Activated naive CD8-positive, alpha-beta T cell treated with anti-CD3 and anti-CD28 coated beads for 36 hours (primary cell): ENCODE data around the gene SLC31A1. TPM values are rescaled to one million over a fixed set of nuclear protein-coding genes. Genes with fewer than 3 reads are reported as not detected.
"Not testable (repeated sequence)": the region's sequence is repeated elsewhere in the genome, so short reads cannot be mapped to it uniquely, and the experiment has no call there.

ENCODE experiments used
- DNase-seq: peaks from one replicate; pipeline ENCODE4 v3.0.0; 2021
- H3K27ac Mint-ChIP-seq: one replicate; pipeline ENCODE4 v1.8.0; 2022; ENCODE audit warnings: mild to moderate bottlenecking, moderate library complexity, mixed read lengths
- H3K27me3 Mint-ChIP-seq: one replicate; pipeline ENCODE4 v1.8.0; 2022; ENCODE audit warnings: mild to moderate bottlenecking, mixed read lengths
- H3K36me3 Mint-ChIP-seq: one replicate; pipeline ENCODE4 v1.8.0; 2021; ENCODE audit warnings: mild to moderate bottlenecking, mixed read lengths
- H3K4me1 Mint-ChIP-seq: one replicate; pipeline ENCODE4 v1.8.0; 2021; ENCODE audit warnings: mixed read lengths
- H3K4me3 Mint-ChIP-seq: one replicate; pipeline ENCODE4 v1.8.0; 2022; ENCODE audit warnings: mild to moderate bottlenecking, moderate library complexity, mixed read lengths
- H3K9me3 Mint-ChIP-seq: one replicate; pipeline ENCODE4 v1.8.0; 2022; ENCODE audit warnings: mixed read lengths
- total RNA-seq, 2 experiments: library from RNA; stranded (reverse); gene quantifications; one replicate each; pipeline ENCODE4 v1.2.3, GENCODE V29; 2021

SLC31A1 gene
- total RNA-seq, 2 experiments from 2014 or later, result 16.7 to 16.8 TPM

- peaks cover 12% of the 10 kb centered on the region for H3K4me1 Mint-ChIP-seq
- no peaks in the 10 kb centered on the region for H3K9me3 Mint-ChIP-seq
- H3K27me3 Mint-ChIP-seq, result no peaks in the 10 kb centered on the region
- H3K4me3 Mint-ChIP-seq, result no peak overlapping the region
- DNase-seq, result no peak
- peak overlapping the region; percentile 18 for H3K27ac Mint-ChIP-seq
- peaks cover 12% of the 10 kb centered on the region for H3K36me3 Mint-ChIP-seq
Measured at GRCh38 chr9:113267911-113268566, 46.7 kb downstream of the SLC31A1 start.

GRCh38 chr9:113269355-113269754 is 48.0 kb downstream of the SLC31A1 start:
- peaks cover 12% of the 10 kb centered on the region for H3K36me3 Mint-ChIP-seq
- peaks cover 18% of the 10 kb centered on the region for H3K4me1 Mint-ChIP-seq
- H3K27me3 Mint-ChIP-seq, result no peaks in the 10 kb centered on the region
- no peaks in the 10 kb centered on the region for H3K9me3 Mint-ChIP-seq
- DNase-seq, result no peak
- no peak overlapping the region for H3K4me3 Mint-ChIP-seq
- H3K27ac Mint-ChIP-seq, result peak overlapping the region; percentile 49

GRCh38 chr9:113269871-113270270 is 48.5 kb downstream of the SLC31A1 start:
- peaks cover 18% of the 10 kb centered on the region for H3K4me1 Mint-ChIP-seq
- H3K4me3 Mint-ChIP-seq, result no peak overlapping the region
- H3K9me3 Mint-ChIP-seq, result no peaks in the 10 kb centered on the region
- DNase-seq, result no peak
- H3K36me3 Mint-ChIP-seq, result peaks cover 11% of the 10 kb centered on the region
- peak overlapping the region; percentile 49 for H3K27ac Mint-ChIP-seq
- no peaks in the 10 kb centered on the region for H3K27me3 Mint-ChIP-seq

- H3K4me3 Mint-ChIP-seq, result no peak overlapping the region
- H3K4me1 Mint-ChIP-seq, result peaks cover 24% of the 10 kb centered on the region
- H3K36me3 Mint-ChIP-seq, result peaks cover 13% of the 10 kb centered on the region
Measured at GRCh38 chr9:113274474-113275156, 53.3 kb downstream of the SLC31A1 start.

GRCh38 chr9:113275157-113276131 is 54.1 kb downstream of the SLC31A1 start, which contains the start of the genes CDC26 and PRPF4:
Gene CDC26 (minus strand): TSS chr9:113275572. CDS start chr9:113272507, 3,065 bp downstream.
Gene PRPF4 (plus strand): TSS chr9:113275658. CDS start chr9:113275744, 86 bp downstream.
- H3K4me3 Mint-ChIP-seq, result no peak within 1 kb of the TSS
- H3K36me3 Mint-ChIP-seq, result peaks cover 18% of the 10 kb centered on the region
- no peaks in the 10 kb centered on the region for H3K9me3 Mint-ChIP-seq
- H3K27ac Mint-ChIP-seq, result no peak within 1 kb of the TSS
- DNase-seq, result peak; percentile 97
- peaks cover 26% of the 10 kb centered on the region for H3K4me1 Mint-ChIP-seq
- H3K27me3 Mint-ChIP-seq, result no peaks in the 10 kb centered on the region

More at GRCh38 chr9:113274474-113275156, 53.3 kb downstream of the SLC31A1 start:
- Mint-ChIP-seq H3K27ac (no peak overlapping the region), H3K9me3 (no peaks in the 10 kb centered on the region), H3K27me3 (no peaks in the 10 kb centered on the region)
- DNase-seq, result no peak

- no peak overlapping the region for H3K27ac Mint-ChIP-seq
- H3K4me1 Mint-ChIP-seq, result peaks cover 30% of the 10 kb centered on the region
- H3K4me3 Mint-ChIP-seq, result no peak overlapping the region
- no peaks in the 10 kb centered on the region for H3K27me3 Mint-ChIP-seq
- H3K9me3 Mint-ChIP-seq, result no peaks in the 10 kb centered on the region
- H3K36me3 Mint-ChIP-seq, result peaks cover 38% of the 10 kb centered on the region
- no peak for DNase-seq
Measured at GRCh38 chr9:113278840-113279239, 57.5 kb downstream of the SLC31A1 start.

- H3K27me3 Mint-ChIP-seq, result no peaks in the 10 kb centered on the region
- no peak for DNase-seq
- peaks cover 45% of the 10 kb centered on the region for H3K36me3 Mint-ChIP-seq
- no peaks in the 10 kb centered on the region for H3K9me3 Mint-ChIP-seq
- peak overlapping the region; percentile 54 for H3K27ac Mint-ChIP-seq
- H3K4me1 Mint-ChIP-seq, result peaks cover 25% of the 10 kb centered on the region
- no peak overlapping the region for H3K4me3 Mint-ChIP-seq
Measured at GRCh38 chr9:113281356-113281755, 60.0 kb downstream of the SLC31A1 start.

- H3K4me3 Mint-ChIP-seq, result no peak overlapping the region
- H3K9me3 Mint-ChIP-seq, result no peaks in the 10 kb centered on the region
- H3K36me3 Mint-ChIP-seq, result peaks cover 24% of the 10 kb centered on the region
- DNase-seq, result no peak
- H3K4me1 Mint-ChIP-seq, result no peaks in the 10 kb centered on the region
- no peak overlapping the region for H3K27ac Mint-ChIP-seq
- no peaks in the 10 kb centered on the region for H3K27me3 Mint-ChIP-seq
Measured at GRCh38 chr9:113289091-113289490, 67.7 kb downstream of the SLC31A1 start.

- no peaks in the 10 kb centered on the region for H3K27me3 Mint-ChIP-seq
- no peak for DNase-seq
- no peaks in the 10 kb centered on the region for H3K9me3 Mint-ChIP-seq
- H3K4me3 Mint-ChIP-seq, result no peak overlapping the region
- H3K27ac Mint-ChIP-seq, result peak overlapping the region; percentile 50
- peaks cover 17% of the 10 kb centered on the region for H3K36me3 Mint-ChIP-seq
- H3K4me1 Mint-ChIP-seq, result no peaks in the 10 kb centered on the region
Measured at GRCh38 chr9:113290052-113290607, 68.8 kb downstream of the SLC31A1 start.

- Mint-ChIP-seq H3K4me1 (no peaks in the 10 kb centered on the region), H3K4me3 (no peak overlapping the region), H3K36me3 (peaks cover 14% of the 10 kb centered on the region), H3K27ac (no peak overlapping the region), H3K27me3 (no peaks in the 10 kb centered on the region), H3K9me3 (no peaks in the 10 kb centered on the region)
- DNase-seq, result no peak
Measured at GRCh38 chr9:113293285-113293878, 72.0 kb downstream of the SLC31A1 start.

GRCh38 chr9:113296247-113296646 is 74.9 kb downstream of the SLC31A1 start:
- not testable (repeated sequence) for DNase-seq, H3K4me3 Mint-ChIP-seq, H3K4me1 Mint-ChIP-seq, H3K27ac Mint-ChIP-seq, H3K27me3 Mint-ChIP-seq, H3K36me3 Mint-ChIP-seq, H3K9me3 Mint-ChIP-seq

GRCh38 chr9:113296796-113297558 is 75.6 kb downstream of the SLC31A1 start:
- no peaks in the 10 kb centered on the region for H3K9me3 Mint-ChIP-seq
- no peak overlapping the region for H3K27ac Mint-ChIP-seq
- H3K4me1 Mint-ChIP-seq, result no peaks in the 10 kb centered on the region
- peaks cover 2% of the 10 kb centered on the region for H3K36me3 Mint-ChIP-seq
- DNase-seq, result no peak
- no peaks in the 10 kb centered on the region for H3K27me3 Mint-ChIP-seq
- no peak overlapping the region for H3K4me3 Mint-ChIP-seq

GRCh38 chr9:113298311-113298710 is 77.0 kb downstream of the SLC31A1 start:
- Mint-ChIP-seq H3K4me1 (no peaks in the 10 kb centered on the region), H3K4me3 (no peak overlapping the region), H3K27me3 (no peaks in the 10 kb centered on the region), H3K9me3 (no peaks in the 10 kb centered on the region), H3K36me3 (no peaks in the 10 kb centered on the region), H3K27ac (no peak overlapping the region)
- DNase-seq, result no peak
